ENCODE results near the gene ADAMTS16. TPM values are rescaled to one million over a fixed set of nuclear protein-coding genes. Genes with fewer than 3 reads are reported as not detected.

The ADAMTS16 gene
- polyA plus RNA-seq, 3 donors = 61.0 to 75.3 (median 64.6) TPM

GRCh38 chr5:5348576-5348975 is 208.4 kb downstream of the ADAMTS16 start:
- no peak for DNase-seq (ENCODE audit: extremely low read depth in 1 of 11, low read depth in 9 of 11, low spot score in 4 of 11)

- DNase-seq (ENCODE audit: extremely low read depth in 1 of 11, low read depth in 9 of 11, low spot score in 4 of 11) = no peak
Measured at GRCh38 chr5:5350101-5350500, 210.0 kb downstream of the ADAMTS16 start.

- DNase-seq (ENCODE audit: extremely low read depth in 1 of 11, low read depth in 9 of 11, low spot score in 4 of 11) = no peak
Measured at GRCh38 chr5:5351288-5351979, 211.3 kb downstream of the ADAMTS16 start.

GRCh38 chr5:5352675-5353074 is 212.5 kb downstream of the ADAMTS16 start:
- no peak for DNase-seq (ENCODE audit: extremely low read depth in 1 of 11, low read depth in 9 of 11, low spot score in 4 of 11)

- no peak for DNase-seq (ENCODE audit: extremely low read depth in 1 of 11, low read depth in 9 of 11, low spot score in 4 of 11)
Measured at GRCh38 chr5:5353681-5354080, 213.6 kb downstream of the ADAMTS16 start.

GRCh38 chr5:5356765-5357164 is 216.6 kb downstream of the ADAMTS16 start:
- no peak for DNase-seq (ENCODE audit: extremely low read depth in 1 of 11, low read depth in 9 of 11, low spot score in 4 of 11)

GRCh38 chr5:5359618-5360017 is 219.5 kb downstream of the ADAMTS16 start:
- DNase-seq (ENCODE audit: extremely low read depth in 1 of 11, low read depth in 9 of 11, low spot score in 4 of 11) = no peak

GRCh38 chr5:5360363-5360940 is 220.3 kb downstream of the ADAMTS16 start:
- DNase-seq (ENCODE audit: extremely low read depth in 1 of 11, low read depth in 9 of 11, low spot score in 4 of 11) = no peak

GRCh38 chr5:5360941-5361520 is 220.9 kb downstream of the ADAMTS16 start:
- no peak for DNase-seq (ENCODE audit: extremely low read depth in 1 of 11, low read depth in 9 of 11, low spot score in 4 of 11)

- no peak for DNase-seq (ENCODE audit: extremely low read depth in 1 of 11, low read depth in 9 of 11, low spot score in 4 of 11)
Measured at GRCh38 chr5:5363045-5363444, 222.9 kb downstream of the ADAMTS16 start.

GRCh38 chr5:5364932-5365331 is 224.8 kb downstream of the ADAMTS16 start:
- no peak for DNase-seq (ENCODE audit: extremely low read depth in 1 of 11, low read depth in 9 of 11, low spot score in 4 of 11)

GRCh38 chr5:5367739-5368138 is 227.6 kb downstream of the ADAMTS16 start:
- no peak for DNase-seq (ENCODE audit: extremely low read depth in 1 of 11, low read depth in 9 of 11, low spot score in 4 of 11)

- no peak for DNase-seq (ENCODE audit: extremely low read depth in 1 of 11, low read depth in 9 of 11, low spot score in 4 of 11)
Measured at GRCh38 chr5:5369051-5369605, 229.0 kb downstream of the ADAMTS16 start.

All from renal cortex interstitium (tissue), 11 donors.